Upper lobe of left lung (tissue), 4 donors: ENCODE results near the gene SLC16A1.

ENCODE experiments used
- CTCF ChIP-seq, 6 experiments: fragments of 450-650 bp in 4 of 6; fragments of 200-600 bp in 2 of 6; sonication (generic) in 2 of 6; IDR thresholded peaks; one replicate each; pipeline ENCODE4 v1.5.1; 2016 to 2019; ENCODE audit warnings: antibody characterized with exemption in 6 of 6
- POLR2AphosphoS5 ChIP-seq, 2 donors: sonication (generic); formaldehyde crosslinking; IDR thresholded peaks; one replicate each; pipeline ENCODE4 v1.5.1; 2017; ENCODE audit warnings: antibody characterized with exemption in 2 of 2

GRCh38 chr1:112998592-112999235, 42.7 kb upstream of the SLC16A1 start:
- TF ChIP-seq CTCF (IDR thresholded peaks at IDR 0.05) (no peak), POLR2AphosphoS5 (IDR thresholded peaks at IDR 0.05) (no peak)
